ENCODE measurements around the gene DNAJC6.

The DNAJC6 gene

GRCh38 chr1:65419681-65420589 is 110.6 kb downstream of the DNAJC6 start:
- TF ChIP-seq ZNF274 (IDR thresholded peaks at IDR 0.05; ENCODE audit: low read depth, low read length), result no peak
- peak overlapping the region; percentile 69 for H3K4me3 ChIP-seq (ENCODE audit: low read length)

- no peak for TF ChIP-seq ZNF274 (IDR thresholded peaks at IDR 0.05; ENCODE audit: low read depth, low read length)
- H3K4me3 ChIP-seq (ENCODE audit: low read length), result peak within 1 kb of the TSS; percentile 100
Observed at GRCh38 chr1:65420590-65421350, 111.4 kb downstream of the DNAJC6 start, which contains the start of the genes LEPR and LEPROT. LEPR (plus strand) TSS chr1:65420668; CDS start chr1:65565566, 144,898 bp downstream. LEPROT (plus strand) TSS chr1:65420668; CDS start chr1:65420725, 57 bp downstream.

GRCh38 chr1:65421351-65422025 is 112.1 kb downstream of the DNAJC6 start:
- H3K4me3 ChIP-seq (ENCODE audit: low read length), result peak overlapping the region; percentile 100
- no peak for TF ChIP-seq ZNF274 (IDR thresholded peaks at IDR 0.05; ENCODE audit: low read depth, low read length)

DNA sequence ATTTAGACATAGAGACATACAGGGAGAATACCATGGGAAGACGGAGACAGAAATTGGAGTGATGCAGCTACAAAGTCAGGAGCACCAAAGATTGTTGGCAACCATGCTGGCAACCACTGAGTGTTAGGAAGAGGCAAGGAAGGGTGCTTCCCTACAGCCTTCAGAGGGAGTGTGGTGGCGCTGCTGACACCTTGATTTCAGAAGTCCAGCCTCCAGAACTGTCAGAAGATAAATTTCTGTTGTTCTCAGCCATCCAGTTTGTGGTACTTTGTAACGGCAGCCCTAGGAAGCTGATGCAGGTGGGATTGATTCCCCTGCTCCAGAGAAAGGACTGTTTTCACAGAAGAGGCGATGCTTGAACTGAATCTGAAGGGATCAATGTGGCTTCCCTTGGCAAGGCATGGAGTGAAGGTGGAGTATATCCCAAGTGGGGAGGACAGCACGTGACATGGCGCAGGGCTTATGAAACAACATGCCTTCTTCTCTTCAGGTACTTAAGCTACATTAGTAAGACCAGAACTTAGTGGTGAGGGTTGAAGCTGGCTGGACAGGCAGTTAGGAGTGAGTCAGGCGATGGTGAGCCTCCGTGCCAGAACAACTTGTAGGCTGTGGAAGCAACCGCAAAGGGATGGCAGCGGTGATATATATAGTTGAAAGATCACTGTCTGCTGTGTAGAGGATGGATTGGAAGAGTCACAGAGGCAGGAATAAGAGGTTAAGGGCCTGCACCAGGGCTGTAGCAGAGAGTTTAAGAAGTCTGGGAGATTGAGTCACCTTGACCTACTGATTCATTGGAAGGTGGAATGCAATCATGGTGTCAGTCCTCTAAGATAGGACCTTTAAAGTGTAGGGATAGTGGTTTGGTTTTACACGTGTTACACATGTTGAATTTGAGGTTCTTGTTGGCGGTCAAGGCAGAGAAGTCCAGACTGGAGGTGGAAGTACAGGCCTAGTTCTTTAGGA is 113.2 kb downstream of the DNAJC6 start:
- no peak overlapping the region for H3K4me3 ChIP-seq (ENCODE audit: low read length)

DNA sequence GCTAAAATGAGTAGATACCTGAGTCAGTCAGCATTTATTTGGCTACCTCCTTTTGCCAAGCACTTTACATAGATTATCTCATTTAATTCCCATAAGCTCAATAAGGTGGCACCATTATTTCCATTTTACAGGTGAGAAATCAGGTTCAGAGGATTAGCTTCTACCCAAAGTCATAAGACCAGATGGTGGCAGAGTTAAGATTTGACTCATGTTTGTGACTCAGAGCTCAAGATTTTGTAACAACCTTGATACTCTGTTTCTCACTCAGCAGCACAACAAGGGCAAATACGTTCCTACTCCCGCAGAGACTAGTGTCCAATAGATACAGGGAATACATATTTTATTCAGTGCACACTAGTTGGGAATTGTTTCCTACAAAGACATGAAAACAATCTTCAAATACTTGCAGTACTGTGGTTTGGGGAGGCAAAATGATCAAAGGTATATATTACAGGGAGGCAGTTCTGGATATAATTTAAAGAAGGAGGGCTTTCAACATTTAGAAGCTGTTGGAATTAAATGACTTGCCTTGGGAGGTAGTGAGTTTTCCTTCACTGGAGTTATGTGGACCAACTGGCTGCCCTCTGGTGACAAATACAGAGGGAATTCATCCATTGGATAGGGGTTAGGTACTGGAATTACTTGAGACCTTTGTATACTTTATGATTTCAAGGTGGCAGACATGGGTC is 114.7 kb downstream of the DNAJC6 start:
- H3K4me3 ChIP-seq (ENCODE audit: low read length), result no peak overlapping the region
- no peak for TF ChIP-seq ZNF274 (IDR thresholded peaks at IDR 0.05; ENCODE audit: low read depth, low read length)

More for the DNA sequence above, 113.2 kb downstream of the DNAJC6 start:
- no peak for TF ChIP-seq ZNF274 (IDR thresholded peaks at IDR 0.05; ENCODE audit: low read depth, low read length)

- no peak overlapping the region for H3K4me3 ChIP-seq (ENCODE audit: low read length)
- TF ChIP-seq ZNF274 (IDR thresholded peaks at IDR 0.05; ENCODE audit: low read depth, low read length), result no peak
Observed at GRCh38 chr1:65424573-65424889, 115.2 kb downstream of the DNAJC6 start.

DNA sequence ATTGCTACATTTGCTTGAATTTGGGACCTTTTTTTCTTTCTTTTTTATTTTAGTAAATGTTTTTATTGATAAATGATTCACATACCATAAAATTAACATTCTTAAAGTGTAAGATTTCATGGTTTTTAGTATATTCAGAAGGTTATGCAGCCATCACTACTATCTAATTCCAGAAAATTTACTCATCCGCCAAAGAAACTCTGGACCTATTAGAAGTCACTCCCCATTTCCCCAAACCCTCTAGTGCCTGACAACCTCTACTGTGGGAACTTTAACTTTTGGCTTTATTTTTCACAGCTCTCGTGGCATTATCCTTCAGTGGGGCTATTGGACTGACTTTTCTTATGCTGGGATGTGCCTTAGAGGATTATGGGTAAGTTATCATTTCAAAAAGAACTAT is 115.7 kb downstream of the DNAJC6 start:
- no peak for TF ChIP-seq ZNF274 (IDR thresholded peaks at IDR 0.05; ENCODE audit: low read depth, low read length)
- no peak overlapping the region for H3K4me3 ChIP-seq (ENCODE audit: low read length)

DNA sequence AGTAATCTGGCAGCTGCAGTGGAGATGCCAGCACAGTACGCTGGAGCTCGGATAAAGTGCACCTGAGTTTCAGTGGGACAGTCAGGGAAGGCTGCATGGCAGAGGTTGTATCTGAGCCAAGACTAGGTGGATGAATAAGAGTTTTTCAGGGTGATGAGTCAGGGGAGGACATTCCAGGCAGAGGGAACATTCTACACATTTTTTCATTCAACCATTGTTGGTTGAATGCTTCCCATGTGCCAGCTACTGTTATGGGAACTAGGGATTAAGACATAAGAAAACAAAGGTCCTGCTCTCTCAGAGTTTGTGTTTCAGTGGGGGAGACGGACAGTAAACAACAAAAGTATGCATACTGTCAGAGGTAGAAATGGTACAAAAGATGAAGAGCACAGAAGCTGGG is 116.4 kb downstream of the DNAJC6 start:
- H3K4me3 ChIP-seq (ENCODE audit: low read length), result no peak overlapping the region
- TF ChIP-seq ZNF274 (IDR thresholded peaks at IDR 0.05; ENCODE audit: low read depth, low read length), result no peak

GRCh38 chr1:65429078-65429477 is 119.7 kb downstream of the DNAJC6 start:
- no peak for TF ChIP-seq ZNF274 (IDR thresholded peaks at IDR 0.05; ENCODE audit: low read depth, low read length)
- no peak overlapping the region for H3K4me3 ChIP-seq (ENCODE audit: low read length)

DNA sequence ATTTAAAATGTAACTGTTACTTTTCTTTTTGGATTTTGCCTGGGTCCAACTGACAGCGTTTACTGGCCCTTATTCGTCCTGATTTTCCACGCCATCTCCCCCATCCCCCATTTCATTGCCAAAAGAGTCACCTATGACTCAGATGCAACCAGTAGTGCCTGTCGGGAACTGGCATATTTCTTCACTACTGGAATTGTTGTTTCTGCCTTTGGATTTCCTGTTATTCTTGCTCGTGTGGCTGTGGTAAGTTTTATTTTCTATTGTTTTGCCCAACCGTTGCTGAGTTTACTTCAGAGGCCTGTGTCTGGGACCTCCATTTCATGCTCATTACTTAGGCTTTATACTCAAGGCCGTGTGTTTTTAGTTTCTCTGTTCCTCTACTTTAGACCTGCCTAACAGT is 120.5 kb downstream of the DNAJC6 start:
- TF ChIP-seq ZNF274 (IDR thresholded peaks at IDR 0.05; ENCODE audit: low read depth, low read length), result no peak
- H3K4me3 ChIP-seq (ENCODE audit: low read length), result no peak overlapping the region

DNA sequence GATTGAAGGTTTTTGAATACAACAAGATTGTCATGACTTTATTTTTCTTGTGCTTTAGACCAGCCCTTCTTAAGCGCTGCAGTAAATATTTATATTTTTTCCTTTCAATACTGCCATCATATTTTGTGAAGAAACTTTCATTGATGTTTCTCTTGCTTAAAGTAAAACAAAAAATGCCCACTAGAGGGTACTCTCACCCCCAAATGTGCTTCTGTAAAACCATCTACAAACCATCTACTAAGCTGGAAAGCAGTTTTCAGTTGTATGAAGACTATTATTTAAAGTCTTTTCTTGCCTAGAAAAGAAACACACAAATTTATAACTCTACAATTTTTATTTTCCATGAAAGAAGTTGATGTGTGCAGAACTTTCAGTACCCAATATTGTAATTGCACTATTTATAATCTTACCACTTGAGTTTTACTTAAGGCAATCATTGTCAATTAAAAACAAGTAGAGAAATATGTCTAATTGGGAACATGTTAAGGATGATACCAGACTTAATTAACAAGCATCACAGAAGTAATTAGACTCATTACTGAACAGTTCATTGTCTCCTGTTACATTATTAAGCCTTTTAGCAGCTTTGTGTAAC is 121.9 kb downstream of the DNAJC6 start:
- no peak overlapping the region for H3K4me3 ChIP-seq (ENCODE audit: low read length)
- TF ChIP-seq ZNF274 (IDR thresholded peaks at IDR 0.05; ENCODE audit: low read depth, low read length), result no peak

DNA sequence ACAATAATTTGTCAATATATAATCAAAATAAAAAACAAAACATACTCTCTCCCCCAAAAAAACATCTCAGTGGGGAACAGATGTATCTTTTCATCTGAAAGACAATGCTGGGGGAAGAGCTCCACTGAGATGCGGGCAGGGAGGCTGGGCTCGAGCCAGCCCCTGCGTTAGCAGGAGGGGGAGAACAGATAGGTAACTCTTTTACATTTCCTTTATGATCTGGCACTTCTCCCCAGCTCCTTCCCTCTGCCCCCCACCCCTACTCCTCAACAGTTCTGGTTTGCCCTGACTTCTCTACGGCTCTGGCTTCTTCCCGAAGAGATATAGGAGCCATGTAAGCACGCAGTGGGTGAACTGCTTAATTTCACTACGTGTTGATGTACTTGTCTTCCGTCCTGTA is 123.6 kb downstream of the DNAJC6 start:
- no peak overlapping the region for H3K4me3 ChIP-seq (ENCODE audit: low read length)
- no peak for TF ChIP-seq ZNF274 (IDR thresholded peaks at IDR 0.05; ENCODE audit: low read depth, low read length)
